Stimulated activated CD4-positive, alpha-beta T cell treated with anti-CD3 and anti-CD28 coated beads, Interleukin-2, amount 100 ng/mL, for 48 hours (primary cell): ENCODE measurements around the gene TSPAN9.

Experiments
- DNase-seq, 2 donors: peaks; one replicate each; pipeline ENCODE4 v3.0.0-alpha.2; 2020

Gene TSPAN9

GRCh38 chr12:3078086-3078820 is 1.1 kb downstream of the TSPAN9 start:
- no peak for DNase-seq

GRCh38 chr12:3081091-3081490 is 3.9 kb downstream of the TSPAN9 start:
- no peak for DNase-seq

GRCh38 chr12:3081886-3082285 is 4.7 kb downstream of the TSPAN9 start:
- no peak for DNase-seq

- no peak for DNase-seq
Observed at GRCh38 chr12:3083241-3083920, 6.2 kb downstream of the TSPAN9 start.

- no peak for DNase-seq
Observed at GRCh38 chr12:3083921-3084347, 6.8 kb downstream of the TSPAN9 start.

- no peak for DNase-seq
Observed at GRCh38 chr12:3084742-3085141, 7.6 kb downstream of the TSPAN9 start.

GRCh38 chr12:3085341-3086139 is 8.4 kb downstream of the TSPAN9 start:
- no peak for DNase-seq

GRCh38 chr12:3086211-3086610 is 9.0 kb downstream of the TSPAN9 start:
- DNase-seq: no peak

- no peak for DNase-seq
Observed at GRCh38 chr12:3086729-3087323, 9.6 kb downstream of the TSPAN9 start.

GRCh38 chr12:3087758-3088650 is 10.8 kb downstream of the TSPAN9 start:
- DNase-seq: no peak

- no peak for DNase-seq
Observed at GRCh38 chr12:3089588-3089987, 12.4 kb downstream of the TSPAN9 start.

GRCh38 chr12:3090240-3091037 is 13.3 kb downstream of the TSPAN9 start:
- no peak for DNase-seq

- no peak for DNase-seq
Observed at GRCh38 chr12:3091038-3091319, 13.8 kb downstream of the TSPAN9 start.

GRCh38 chr12:3091382-3092241 is 14.4 kb downstream of the TSPAN9 start:
- DNase-seq: no peak

GRCh38 chr12:3092764-3093163 is 15.6 kb downstream of the TSPAN9 start:
- no peak for DNase-seq

GRCh38 chr12:3097186-3097804 is 20.1 kb downstream of the TSPAN9 start:
- no peak for DNase-seq

- no peak for DNase-seq
Observed at GRCh38 chr12:3097836-3098235, 20.7 kb downstream of the TSPAN9 start.

- no peak for DNase-seq
Observed at GRCh38 chr12:3098436-3098835, 21.3 kb downstream of the TSPAN9 start.

GRCh38 chr12:3099146-3099545 is 22.0 kb downstream of the TSPAN9 start:
- DNase-seq: no peak
